HTERT RPE-1 (cell line): Measurements from ENCODE around the gene FRAT2.
"Not testable (repeated sequence)": the region's sequence is repeated elsewhere in the genome, so short reads cannot be mapped to it uniquely, and the experiment has no call there.

Experiments used
- in situ Hi-C: fragments of 300-500 bp; cut with MboI; formaldehyde crosslinking; loops from 4 replicates; pipeline ENCODE4 v1.14.3; 2020; ENCODE audit warnings: low sequenced_read_pairs

FRAT2 gene

GRCh38 chr10:97356918-97357317, 22.4 kb upstream of the FRAT2 start:
- in situ Hi-C loops: no loop called here

- in situ Hi-C loops: no loop called here
Measured at GRCh38 chr10:97356318-97356914, 21.9 kb upstream of the FRAT2 start.

- in situ Hi-C loops: no loop called here
Measured at GRCh38 chr10:97355571-97355975, 21.0 kb upstream of the FRAT2 start.

GRCh38 chr10:97353945-97354344, 19.4 kb upstream of the FRAT2 start:
- in situ Hi-C loops: no loop called here

GRCh38 chr10:97349752-97350513, 15.4 kb upstream of the FRAT2 start:
- in situ Hi-C loops: no loop called here

GRCh38 chr10:97347317-97347716, 12.8 kb upstream of the FRAT2 start:
- in situ Hi-C loops: no loop called here

GRCh38 chr10:97343664-97344063, 9.1 kb upstream of the FRAT2 start:
- in situ Hi-C loops: not testable (repeated sequence)

GRCh38 chr10:97341416-97341815, 6.9 kb upstream of the FRAT2 start:
- in situ Hi-C loops: no loop called here

GRCh38 chr10:97338041-97338440, 3.5 kb upstream of the FRAT2 start:
- in situ Hi-C loops: no loop called here

- in situ Hi-C loops: no loop called here
Measured at GRCh38 chr10:97336942-97337831, 2.7 kb upstream of the FRAT2 start.

GRCh38 chr10:97336446-97336845, 1.9 kb upstream of the FRAT2 start:
- in situ Hi-C loops: no loop called here

GRCh38 chr10:97336006-97336405, 1.5 kb upstream of the FRAT2 start:
- in situ Hi-C loops: no loop called here

- in situ Hi-C loops: no loop called here
Measured at GRCh38 chr10:97335188-97335619, 675 bp upstream of the FRAT2 start.

GRCh38 chr10:97333601-97334369, 744 bp downstream of the FRAT2 start:
- in situ Hi-C loops: no loop called here

- in situ Hi-C loops: no loop called here
Measured at GRCh38 chr10:97333351-97333600, 1.3 kb downstream of the FRAT2 start.

GRCh38 chr10:97332591-97333350, 1.8 kb downstream of the FRAT2 start:
- in situ Hi-C loops: no loop called here

GRCh38 chr10:97331153-97331703, 3.3 kb downstream of the FRAT2 start:
- in situ Hi-C loops: no loop called here

GRCh38 chr10:97329766-97330165, 4.8 kb downstream of the FRAT2 start:
- in situ Hi-C loops: no loop called here

GRCh38 chr10:97328646-97329453, 5.7 kb downstream of the FRAT2 start:
- in situ Hi-C loops: no loop called here
